ENCODE results near the gene NELFB.

DNA sequence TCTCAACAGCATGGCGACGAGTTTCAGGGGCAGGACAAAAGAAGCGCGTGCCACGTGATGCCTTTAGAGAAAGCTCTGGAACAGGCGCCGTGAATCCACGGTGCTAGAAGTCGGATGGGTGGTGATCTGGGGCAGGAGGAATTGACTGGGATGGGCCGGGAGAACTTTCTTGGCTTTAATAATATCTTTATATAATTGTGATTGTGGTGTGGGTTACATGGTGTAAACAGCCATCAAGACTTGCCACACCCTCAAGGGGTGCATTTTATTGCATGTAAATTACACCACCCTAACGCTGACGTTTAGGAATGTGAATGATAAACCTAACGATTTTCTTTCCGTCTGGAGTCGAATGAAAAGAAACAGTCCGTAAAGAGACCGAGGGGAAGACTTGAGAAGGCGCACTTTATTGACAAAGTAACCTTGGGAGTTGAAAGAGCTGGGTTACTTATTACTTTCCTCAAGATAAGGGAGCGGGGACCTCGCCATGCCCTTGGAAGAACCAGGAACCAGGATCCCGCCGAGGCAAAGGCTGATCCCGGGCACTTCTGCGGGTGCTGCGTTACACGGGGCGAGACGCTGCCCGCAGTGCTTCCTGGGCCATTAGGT is 38.5 kb downstream of the NELFB start:
- TF ChIP-seq, protein P1, sequence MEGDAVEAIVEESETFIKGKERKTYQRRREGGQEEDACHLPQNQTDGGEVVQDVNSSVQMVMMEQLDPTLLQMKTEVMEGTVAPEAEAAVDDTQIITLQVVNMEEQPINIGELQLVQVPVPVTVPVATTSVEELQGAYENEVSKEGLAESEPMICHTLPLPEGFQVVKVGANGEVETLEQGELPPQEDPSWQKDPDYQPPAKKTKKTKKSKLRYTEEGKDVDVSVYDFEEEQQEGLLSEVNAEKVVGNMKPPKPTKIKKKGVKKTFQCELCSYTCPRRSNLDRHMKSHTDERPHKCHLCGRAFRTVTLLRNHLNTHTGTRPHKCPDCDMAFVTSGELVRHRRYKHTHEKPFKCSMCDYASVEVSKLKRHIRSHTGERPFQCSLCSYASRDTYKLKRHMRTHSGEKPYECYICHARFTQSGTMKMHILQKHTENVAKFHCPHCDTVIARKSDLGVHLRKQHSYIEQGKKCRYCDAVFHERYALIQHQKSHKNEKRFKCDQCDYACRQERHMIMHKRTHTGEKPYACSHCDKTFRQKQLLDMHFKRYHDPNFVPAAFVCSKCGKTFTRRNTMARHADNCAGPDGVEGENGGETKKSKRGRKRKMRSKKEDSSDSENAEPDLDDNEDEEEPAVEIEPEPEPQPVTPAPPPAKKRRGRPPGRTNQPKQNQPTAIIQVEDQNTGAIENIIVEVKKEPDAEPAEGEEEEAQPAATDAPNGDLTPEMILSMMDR (optimal IDR thresholded peaks at IDR 0.05 in 1 of 3, IDR thresholded peaks at IDR 0.05 in 1 of 3, conservative IDR thresholded peaks at IDR 0.05 in 1 of 3; ENCODE audit: extremely low read depth in 1 of 3, insufficient read depth in 2 of 3, low read length in 3 of 3): no peak
- no peak for TF ChIP-seq EZH2 (IDR thresholded peaks at IDR 0.05; ENCODE audit: low read length)
